ENCODE measurements around the gene PHACTR4. TPM values are rescaled to one million over a fixed set of nuclear protein-coding genes. Genes with fewer than 3 reads are reported as not detected.

The PHACTR4 gene
- total and polyA plus RNA-seq, 10 of the 15 experiments (the other 5 are each of a cell fraction or from before 2014, with no cell fraction given) = 8.9 to 34.2 (median 12.5) TPM

DNA sequence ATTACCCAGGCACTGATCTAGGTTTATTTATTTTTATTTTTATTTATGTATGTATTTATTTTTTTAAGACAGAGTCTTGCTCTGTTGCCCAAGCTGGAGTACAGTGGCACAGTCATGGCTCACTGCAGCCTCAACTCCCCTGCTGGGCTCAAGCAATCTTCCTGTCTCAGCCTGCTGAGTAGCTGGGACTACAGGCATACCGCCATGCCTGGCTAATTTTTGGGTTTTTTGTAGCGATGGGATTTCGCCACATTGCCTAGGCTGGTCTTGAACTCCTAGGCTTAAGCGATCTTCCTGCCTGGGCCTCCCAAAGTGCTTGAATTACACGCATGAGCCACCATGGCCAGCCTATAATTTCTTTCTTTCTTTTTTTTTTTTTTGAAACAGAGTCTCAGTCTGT lies 9.4 kb downstream of the PHACTR4 start:
- H3K4me2 ChIP-seq (ENCODE audit: control insufficient read depth, insufficient read depth) = no peak overlapping the region
- RAD21 ChIA-PET (ENCODE audit: unreplicated experiment) = interaction anchor here (0.7 kb wide), 1 partner anchor 125 kb away, joined by 3 read pairs; no protein-coding TSS in a partner anchor
- H4K20me1 ChIP-seq (ENCODE audit: control insufficient read depth, insufficient read depth) = no peaks in the 10 kb centered on the region
- POLR2A ChIA-PET = interaction anchor here (0.7 kb wide), 1 partner anchor 390 kb away, joined by 3 read pairs; no protein-coding TSS in a partner anchor
- no peaks in the 10 kb centered on the region for H3K36me3 ChIP-seq (ENCODE audit: control insufficient read depth in 2 of 2, insufficient read depth in 2 of 2, low read length in 1 of 2)
- H3K4me3 ChIP-seq = no peak overlapping the region
- 66% methylated on average over 5 of the region's 5 CpGs for WGBS (ENCODE audit: insufficient coverage, insufficient replicate concordance, low lambda C conversion rate, missing lambda C conversion rate)
- intact Hi-C loops (cut with micrococcal nuclease; ENCODE audit: unreplicated experiment) = no loop called here
- H3K9me3 ChIP-seq (replicated peaks; ENCODE audit: control insufficient read depth, insufficient read depth, low read length) = no peaks in the 10 kb centered on the region; the same call in 2 of the 3 replicates
- no TSS peak for BruUV-seq (replicated peaks)
- H3K79me2 ChIP-seq (ENCODE audit: control insufficient read depth, insufficient read depth, low read length) = peaks cover 23% of the 10 kb centered on the region
- no peak overlapping the region for H2AFZ ChIP-seq (ENCODE audit: control insufficient read depth, low read depth, low read length)
- CTCF ChIA-PET = interaction anchor here (0.8 to 1.4 kb wide), 2 partner anchors 8 to 19 kb away, joined by 3 to 7 read pairs; no protein-coding TSS in a partner anchor
- no peaks in the 10 kb centered on the region for H3K4me1 ChIP-seq (ENCODE audit: control insufficient read depth, insufficient read depth, low read length)
- H3K27ac ChIP-seq (ENCODE audit: control insufficient read depth, insufficient read depth) = no peak overlapping the region
- no peak for FAIRE-seq
- in situ Hi-C loops (cut with MboI) = no loop called here
- no peaks in the 10 kb centered on the region for H3K27me3 ChIP-seq (replicated peaks in 1 of 2; ENCODE audit: control insufficient read depth in 2 of 2, insufficient read depth in 2 of 2, low read length in 1 of 2)
- no peak for DNase-seq (ENCODE audit: low read depth, low spot score)
- H3K9ac ChIP-seq (ENCODE audit: control insufficient read depth, insufficient read depth, low read length) = no peak overlapping the region
- SMC1A ChIA-PET (ENCODE audit: uncharacterized antibody, unreplicated experiment) = interaction anchor here (0.6 kb wide), 1 partner anchor 10 kb away, joined by 3 read pairs; no protein-coding TSS in a partner anchor
- ATAC-seq = no peak; the same call in 2 of the 3 replicates
- TF ChIP-seq, protein P1, sequence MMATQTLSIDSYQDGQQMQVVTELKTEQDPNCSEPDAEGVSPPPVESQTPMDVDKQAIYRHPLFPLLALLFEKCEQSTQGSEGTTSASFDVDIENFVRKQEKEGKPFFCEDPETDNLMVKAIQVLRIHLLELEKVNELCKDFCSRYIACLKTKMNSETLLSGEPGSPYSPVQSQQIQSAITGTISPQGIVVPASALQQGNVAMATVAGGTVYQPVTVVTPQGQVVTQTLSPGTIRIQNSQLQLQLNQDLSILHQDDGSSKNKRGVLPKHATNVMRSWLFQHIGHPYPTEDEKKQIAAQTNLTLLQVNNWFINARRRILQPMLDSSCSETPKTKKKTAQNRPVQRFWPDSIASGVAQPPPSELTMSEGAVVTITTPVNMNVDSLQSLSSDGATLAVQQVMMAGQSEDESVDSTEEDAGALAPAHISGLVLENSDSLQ (IDR thresholded peaks at IDR 0.05) = no peak
- TF ChIP-seq, protein P2, sequence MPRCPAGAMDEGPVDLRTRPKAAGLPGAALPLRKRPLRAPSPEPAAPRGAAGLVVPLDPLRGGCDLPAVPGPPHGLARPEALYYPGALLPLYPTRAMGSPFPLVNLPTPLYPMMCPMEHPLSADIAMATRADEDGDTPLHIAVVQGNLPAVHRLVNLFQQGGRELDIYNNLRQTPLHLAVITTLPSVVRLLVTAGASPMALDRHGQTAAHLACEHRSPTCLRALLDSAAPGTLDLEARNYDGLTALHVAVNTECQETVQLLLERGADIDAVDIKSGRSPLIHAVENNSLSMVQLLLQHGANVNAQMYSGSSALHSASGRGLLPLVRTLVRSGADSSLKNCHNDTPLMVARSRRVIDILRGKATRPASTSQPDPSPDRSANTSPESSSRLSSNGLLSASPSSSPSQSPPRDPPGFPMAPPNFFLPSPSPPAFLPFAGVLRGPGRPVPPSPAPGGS (IDR thresholded peaks at IDR 0.05; ENCODE audit: borderline replicate concordance, insufficient read depth, low read depth, low read length, poor library complexity, severe bottlenecking) = no peak
- TF ChIP-seq NR2F1 (conservative IDR thresholded peaks at IDR 0.05) = no peak
- TF ChIP-seq, protein P3, sequence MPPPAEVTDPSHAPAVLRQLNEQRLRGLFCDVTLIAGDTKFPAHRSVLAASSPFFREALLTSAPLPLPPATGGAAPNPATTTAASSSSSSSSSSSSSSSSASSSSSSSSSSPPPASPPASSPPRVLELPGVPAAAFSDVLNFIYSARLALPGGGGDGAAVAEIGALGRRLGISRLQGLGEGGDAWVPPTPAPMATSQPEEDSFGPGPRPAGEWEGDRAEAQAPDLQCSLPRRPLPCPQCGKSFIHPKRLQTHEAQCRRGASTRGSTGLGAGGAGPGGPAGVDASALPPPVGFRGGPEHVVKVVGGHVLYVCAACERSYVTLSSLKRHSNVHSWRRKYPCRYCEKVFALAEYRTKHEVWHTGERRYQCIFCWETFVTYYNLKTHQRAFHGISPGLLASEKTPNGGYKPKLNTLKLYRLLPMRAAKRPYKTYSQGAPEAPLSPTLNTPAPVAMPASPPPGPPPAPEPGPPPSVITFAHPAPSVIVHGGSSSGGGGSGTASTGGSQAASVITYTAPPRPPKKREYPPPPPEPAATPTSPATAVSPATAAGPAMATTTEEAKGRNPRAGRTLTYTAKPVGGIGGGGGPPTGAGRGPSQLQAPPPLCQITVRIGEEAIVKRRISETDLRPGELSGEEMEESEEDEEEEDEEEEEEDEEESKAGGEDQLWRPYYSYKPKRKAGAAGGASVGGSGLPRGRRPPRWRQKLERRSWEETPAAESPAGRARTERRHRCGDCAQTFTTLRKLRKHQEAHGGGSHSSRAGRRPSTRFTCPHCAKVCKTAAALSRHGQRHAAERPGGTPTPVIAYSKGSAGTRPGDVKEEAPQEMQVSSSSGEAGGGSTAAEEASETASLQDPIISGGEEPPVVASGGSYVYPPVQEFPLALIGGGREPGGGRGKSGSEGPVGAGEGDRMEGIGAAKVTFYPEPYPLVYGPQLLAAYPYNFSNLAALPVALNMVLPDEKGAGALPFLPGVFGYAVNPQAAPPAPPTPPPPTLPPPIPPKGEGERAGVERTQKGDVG (CRISPR knock-in tag; IDR thresholded peaks at IDR 0.05) = no peak
- TF ChIP-seq RB1 (IDR thresholded peaks at IDR 0.05; ENCODE audit: borderline replicate concordance) = no peak
- TF ChIP-seq ZSCAN29 (IDR thresholded peaks at IDR 0.05) = no peak
- TF ChIP-seq, protein P4, sequence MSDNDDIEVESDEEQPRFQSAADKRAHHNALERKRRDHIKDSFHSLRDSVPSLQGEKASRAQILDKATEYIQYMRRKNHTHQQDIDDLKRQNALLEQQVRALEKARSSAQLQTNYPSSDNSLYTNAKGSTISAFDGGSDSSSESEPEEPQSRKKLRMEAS (IDR thresholded peaks at IDR 0.05; ENCODE audit: low read depth, low read length) = no peak
- TF ChIP-seq, protein P5, sequence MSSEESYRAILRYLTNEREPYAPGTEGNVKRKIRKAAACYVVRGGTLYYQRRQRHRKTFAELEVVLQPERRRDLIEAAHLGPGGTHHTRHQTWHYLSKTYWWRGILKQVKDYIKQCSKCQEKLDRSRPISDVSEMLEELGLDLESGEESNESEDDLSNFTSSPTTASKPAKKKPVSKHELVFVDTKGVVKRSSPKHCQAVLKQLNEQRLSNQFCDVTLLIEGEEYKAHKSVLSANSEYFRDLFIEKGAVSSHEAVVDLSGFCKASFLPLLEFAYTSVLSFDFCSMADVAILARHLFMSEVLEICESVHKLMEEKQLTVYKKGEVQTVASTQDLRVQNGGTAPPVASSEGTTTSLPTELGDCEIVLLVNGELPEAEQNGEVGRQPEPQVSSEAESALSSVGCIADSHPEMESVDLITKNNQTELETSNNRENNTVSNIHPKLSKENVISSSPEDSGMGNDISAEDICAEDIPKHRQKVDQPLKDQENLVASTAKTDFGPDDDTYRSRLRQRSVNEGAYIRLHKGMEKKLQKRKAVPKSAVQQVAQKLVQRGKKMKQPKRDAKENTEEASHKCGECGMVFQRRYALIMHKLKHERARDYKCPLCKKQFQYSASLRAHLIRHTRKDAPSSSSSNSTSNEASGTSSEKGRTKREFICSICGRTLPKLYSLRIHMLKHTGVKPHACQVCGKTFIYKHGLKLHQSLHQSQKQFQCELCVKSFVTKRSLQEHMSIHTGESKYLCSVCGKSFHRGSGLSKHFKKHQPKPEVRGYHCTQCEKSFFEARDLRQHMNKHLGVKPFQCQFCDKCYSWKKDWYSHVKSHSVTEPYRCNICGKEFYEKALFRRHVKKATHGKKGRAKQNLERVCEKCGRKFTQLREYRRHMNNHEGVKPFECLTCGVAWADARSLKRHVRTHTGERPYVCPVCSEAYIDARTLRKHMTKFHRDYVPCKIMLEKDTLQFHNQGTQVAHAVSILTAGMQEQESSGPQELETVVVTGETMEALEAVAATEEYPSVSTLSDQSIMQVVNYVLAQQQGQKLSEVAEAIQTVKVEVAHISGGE (CRISPR knock-in tag; IDR thresholded peaks at IDR 0.05) = no peak
- TF ChIP-seq MTA2 (IDR thresholded peaks at IDR 0.05; ENCODE audit: low read depth) = no peak
- no peak for TF ChIP-seq YBX1 (IDR thresholded peaks at IDR 0.05)
- no peak for TF ChIP-seq NFIC (IDR thresholded peaks at IDR 0.05; ENCODE audit: low read depth, low read length)
- TF ChIP-seq, protein P6, sequence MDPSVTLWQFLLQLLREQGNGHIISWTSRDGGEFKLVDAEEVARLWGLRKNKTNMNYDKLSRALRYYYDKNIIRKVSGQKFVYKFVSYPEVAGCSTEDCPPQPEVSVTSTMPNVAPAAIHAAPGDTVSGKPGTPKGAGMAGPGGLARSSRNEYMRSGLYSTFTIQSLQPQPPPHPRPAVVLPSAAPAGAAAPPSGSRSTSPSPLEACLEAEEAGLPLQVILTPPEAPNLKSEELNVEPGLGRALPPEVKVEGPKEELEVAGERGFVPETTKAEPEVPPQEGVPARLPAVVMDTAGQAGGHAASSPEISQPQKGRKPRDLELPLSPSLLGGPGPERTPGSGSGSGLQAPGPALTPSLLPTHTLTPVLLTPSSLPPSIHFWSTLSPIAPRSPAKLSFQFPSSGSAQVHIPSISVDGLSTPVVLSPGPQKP (IDR thresholded peaks at IDR 0.05; ENCODE audit: low read depth, low read length) = no peak
- no peak for TF ChIP-seq ASH2L (IDR thresholded peaks at IDR 0.05; ENCODE audit: borderline replicate concordance, low read depth)
